HPDE6-E6E7 (cell line): ENCODE data around the gene PSMG3.
"Not testable (repeated sequence)": the region's sequence is repeated elsewhere in the genome, so short reads cannot be mapped to it uniquely, and the experiment has no call there.

Experiments used
- DNase-seq: peaks from one replicate; pipeline ENCODE4 v3.0.0; 2011; ENCODE audit warnings: missing footprints; ENCODE audit errors: extremely low spot score

PSMG3 gene

DNA sequence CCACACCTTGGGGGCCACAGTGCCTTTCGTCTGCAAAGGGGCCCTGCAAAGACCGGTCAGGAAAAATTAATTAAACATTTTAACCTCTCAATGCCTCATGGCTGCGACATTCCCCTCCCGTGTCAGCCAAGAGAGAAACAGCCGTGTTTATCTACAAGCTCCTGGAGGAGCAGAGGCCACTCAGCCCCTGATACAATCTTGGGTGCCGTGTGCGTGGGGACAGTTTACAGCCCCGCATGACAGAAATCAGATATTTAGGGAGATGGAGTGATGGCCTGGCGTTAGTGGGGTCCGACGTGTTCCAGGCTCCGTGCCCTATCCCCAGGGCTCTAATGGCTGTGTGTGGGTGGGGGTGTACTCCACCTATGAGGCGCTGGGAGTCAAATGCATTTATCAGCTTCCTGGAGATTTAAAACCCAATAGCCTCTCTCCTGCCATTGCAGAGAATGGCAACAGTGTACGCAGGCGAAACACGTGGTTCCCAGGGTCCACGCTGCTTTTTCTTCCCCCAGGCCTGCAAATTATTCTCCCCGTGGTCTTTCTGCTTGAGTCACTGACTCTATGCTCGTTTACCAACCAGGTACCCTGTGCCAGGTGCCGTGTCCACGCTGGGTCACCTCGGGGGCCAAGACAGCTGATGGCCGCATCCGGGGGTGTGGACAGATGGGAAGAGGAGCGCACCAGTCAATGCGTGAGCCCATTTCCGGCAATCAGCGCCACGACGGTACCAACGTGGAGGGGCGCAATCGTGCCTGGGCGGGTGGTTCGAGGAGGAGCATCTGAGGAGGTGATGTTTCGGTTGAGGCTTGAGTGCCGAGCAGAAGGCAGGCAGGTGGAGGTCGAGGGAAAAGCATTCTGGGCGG lies 26.6 kb upstream of the PSMG3 start:
- DNase-seq, result no peak

DNA sequence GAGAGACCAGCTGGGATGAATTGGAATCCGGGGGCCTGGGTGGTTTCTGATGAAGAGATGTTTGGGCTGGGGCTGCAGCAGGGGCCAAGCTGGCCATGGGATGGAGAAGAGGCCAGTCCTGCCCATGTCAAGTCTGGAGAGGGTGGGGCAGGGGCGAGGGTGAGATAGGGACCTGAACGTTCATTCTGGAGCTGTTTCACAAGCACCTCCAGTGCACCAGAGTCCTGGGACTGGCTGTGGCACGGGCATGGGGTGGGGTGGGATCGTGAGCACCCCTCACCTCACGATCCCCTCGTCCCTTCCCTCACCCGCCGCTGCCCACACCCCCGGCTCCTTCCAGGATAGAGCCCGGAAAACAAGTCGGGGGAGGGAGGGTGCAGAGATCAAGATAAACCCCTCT lies 25.8 kb upstream of the PSMG3 start:
- no peak for DNase-seq

DNA sequence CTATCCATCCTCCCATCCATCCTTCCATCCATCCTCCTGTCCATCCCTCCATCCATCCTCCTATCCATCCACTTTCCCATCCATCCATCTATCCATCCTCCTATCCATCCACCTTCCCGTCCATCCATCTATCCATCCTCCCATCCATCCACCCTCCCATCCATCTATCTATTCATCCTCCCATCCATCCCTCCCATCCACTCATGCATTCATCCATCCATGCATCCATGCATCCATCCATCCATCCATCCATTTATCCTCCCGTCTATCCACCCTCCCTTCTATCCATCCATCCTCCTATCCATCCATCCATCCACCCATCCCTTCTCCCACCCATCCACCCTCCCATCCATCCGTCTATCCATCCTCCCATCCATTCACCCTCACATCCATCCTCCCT lies 25.2 kb upstream of the PSMG3 start:
- DNase-seq, result no peak

DNA sequence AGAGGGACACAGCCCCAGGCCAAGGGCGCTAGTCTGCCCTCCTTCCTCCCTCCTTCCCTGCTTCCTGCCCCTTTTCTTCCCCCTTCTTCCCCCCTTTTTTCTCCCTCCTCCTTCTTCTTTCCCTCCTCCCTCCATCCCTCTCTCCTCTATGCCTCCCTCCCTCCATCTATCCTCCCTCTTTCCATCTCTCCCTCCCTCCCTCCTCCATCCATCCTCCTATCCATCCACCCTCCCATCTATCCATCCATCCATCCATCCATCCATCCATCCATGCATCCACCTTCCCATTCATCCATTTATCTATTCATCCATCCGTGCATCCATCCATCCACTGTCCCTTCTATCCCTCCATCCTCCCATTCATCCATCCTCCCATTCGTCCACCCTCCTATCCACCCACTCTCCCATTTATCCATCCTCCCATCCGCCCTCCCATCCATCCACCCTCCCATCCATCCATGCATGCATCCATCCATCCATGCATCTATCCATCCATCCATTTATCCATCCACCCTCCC lies 24.1 kb upstream of the PSMG3 start:
- no peak for DNase-seq

DNA sequence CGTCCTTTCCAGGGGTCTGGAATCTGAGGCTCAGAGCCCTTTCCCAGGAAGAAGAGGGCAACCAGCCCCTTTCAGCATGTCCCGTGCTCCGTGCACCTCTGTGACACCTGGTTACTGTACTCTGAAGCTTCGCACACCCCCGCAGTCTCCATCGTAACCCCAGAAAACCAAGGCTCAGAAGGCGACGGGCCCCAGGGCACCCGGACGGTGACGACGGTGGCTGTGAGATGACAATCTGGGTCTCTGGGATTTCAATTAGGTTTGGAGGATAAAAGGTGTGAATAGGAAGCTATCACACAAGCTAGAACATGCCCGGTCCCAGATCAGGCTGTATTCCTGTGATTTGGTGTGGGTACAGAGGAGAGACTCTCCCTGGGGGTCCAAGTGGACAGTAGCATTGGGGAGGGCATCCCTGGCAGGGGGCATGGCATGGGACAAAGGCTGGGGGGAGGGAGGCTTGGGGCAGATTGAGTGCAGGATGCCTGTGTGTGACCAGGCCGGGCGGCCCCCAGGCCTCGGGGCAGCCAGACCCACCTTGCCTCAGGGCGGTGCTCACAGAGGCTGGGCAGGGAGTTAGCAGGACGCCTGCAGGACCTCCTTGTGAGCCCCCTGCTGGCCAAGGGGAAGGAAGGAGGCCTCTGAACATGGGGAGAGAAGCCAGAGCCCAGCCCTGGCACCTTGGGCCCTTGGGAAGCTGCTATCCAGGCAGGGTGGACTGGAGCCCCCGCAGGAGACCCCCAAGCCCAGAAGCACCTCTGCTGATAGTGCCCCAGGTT lies 23.4 kb upstream of the PSMG3 start:
- no peak for DNase-seq

DNA sequence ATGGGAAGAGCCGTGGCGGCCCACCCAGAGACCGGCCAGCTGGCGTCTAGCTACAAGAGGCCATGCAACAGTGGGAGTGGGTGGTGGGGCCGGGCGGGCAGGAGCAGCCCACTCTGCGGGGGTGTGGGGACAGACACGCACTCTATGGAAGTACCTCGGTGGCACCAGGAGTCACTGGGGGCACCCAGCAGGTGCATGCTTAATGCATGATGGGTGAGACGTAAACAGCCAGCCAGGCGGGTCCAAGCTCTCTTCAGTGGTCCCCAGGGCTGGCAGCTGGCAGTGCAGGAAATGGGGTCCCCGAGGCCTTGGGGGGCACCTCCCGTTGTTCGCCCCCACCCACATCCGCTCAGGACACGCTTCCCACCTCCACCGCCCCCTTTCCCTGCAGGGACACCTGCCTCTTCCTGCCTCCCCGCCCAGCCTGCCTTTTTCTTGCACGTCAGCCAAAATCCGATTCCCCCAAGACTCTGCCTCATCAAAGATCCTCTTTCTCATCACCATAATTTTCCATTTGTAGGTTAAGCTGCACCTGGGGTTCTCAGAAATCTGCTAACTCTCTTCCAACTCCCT lies 22.6 kb upstream of the PSMG3 start:
- no peak for DNase-seq

DNA sequence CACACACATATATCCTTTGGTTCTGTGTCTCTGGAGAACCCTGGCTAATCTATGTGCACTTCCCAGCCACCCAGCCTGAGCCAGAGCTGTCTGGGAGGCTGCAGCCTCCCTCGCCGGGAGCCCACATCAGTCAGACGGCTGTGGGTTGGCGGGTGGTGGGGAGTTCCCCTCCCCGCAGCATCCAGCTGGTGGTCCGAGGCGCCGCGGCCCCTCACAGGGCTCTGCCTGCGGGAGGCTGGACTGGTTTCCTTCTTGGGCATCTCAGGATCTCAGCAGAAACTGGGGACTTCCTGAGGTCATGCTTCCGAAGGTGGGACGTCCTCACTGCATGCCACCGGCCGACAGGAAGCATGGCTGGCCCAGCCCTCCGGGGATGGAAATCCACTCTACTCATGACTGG lies 22.0 kb upstream of the PSMG3 start:
- DNase-seq, result no peak

DNA sequence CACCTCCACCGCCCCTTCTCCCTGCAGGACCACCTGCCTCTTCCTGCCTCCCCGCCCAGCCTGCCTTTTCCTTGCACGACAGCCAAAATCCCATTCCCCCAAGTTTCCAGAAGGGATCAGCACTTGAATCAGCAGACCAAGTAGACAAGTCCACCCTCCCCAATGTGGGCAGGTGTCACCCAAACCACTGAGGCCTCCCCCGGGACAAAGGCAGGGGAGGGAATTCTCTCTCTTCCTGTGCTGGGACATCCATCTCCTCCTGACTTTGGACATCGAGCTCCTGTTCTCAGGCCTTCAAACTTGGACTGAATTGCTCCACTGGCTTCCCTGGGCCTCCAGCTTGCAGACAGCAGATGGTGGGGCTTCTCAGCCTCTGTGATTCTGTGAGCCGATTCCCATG lies 21.6 kb upstream of the PSMG3 start:
- no peak for DNase-seq

DNA sequence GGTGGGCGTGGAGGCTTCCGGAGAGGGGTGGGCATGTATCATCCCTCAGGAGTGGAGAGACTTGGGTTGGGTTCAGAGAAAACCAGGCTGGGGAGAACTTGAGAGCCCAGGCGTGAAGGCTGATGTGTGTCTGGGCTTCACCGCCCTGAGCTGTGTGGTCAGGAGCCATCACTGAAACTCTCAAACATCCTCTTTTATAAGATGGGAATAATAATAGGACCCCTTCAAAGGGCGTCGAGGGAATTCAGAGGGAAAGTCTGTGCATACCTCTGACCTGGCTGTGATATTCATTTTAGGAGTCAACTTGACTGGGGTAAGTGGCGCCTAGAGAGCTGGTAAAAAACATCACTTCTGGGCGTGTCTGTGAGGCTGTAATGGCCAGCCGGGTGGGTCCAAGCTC lies 21.1 kb upstream of the PSMG3 start:
- no peak for DNase-seq

DNA sequence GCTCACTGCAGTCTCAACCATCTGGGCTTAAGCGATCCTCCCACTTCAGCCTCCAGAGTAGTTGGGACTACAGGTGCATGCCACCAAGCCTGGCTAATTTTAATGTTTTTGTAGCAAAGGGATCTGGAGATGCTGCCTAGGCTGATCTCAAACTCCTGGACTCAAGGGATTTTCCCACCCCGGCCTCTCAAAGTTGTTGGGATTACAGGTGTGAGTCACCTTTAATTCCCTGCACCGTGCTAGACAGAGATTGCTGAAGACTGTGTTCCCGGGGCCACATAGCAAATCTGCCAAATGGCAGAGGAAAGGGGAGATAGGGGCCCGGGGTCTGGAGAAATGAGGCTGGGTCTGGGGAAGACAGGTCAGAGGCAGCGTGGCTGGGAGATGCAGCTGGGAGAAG lies 20.6 kb upstream of the PSMG3 start:
- no peak for DNase-seq

DNA sequence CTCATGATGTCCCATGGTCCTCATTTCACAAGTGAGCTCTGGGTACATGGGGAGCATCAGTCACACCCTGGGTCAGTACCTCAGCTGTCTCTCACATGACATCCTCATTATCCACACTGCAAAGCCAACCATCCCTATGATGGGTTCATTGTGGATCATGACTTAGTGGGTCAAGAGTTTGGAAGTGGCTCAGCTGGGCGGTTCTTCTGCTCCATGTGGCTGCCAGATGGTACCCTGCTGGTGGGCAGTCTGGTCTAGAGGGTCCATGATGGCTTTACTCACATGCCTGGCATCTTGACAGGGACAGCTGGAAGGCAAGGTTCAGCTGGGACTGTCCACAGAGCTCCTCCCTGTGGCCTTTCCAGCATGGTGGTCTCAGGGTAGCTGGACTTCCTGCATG lies 19.1 kb upstream of the PSMG3 start:
- no peak for DNase-seq

DNA sequence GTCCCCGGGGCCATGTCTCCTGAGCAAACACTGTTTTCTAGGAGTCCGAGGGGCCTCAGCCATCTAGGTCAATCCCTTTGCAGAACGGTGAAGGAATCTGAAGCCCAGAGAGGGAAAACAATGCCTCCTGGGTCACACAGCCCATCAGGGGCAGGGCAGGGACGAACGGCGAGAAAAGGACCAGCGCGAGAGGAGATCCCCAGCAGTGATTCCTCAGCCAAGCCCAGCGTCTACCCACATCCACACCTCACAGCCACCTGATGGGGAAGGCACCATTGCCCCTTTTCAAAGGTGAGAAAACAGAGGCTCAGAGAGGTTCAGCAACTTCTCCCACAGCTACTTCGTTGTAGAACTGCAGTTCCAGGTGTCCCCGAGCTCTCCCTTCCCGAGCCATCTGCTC lies 17.9 kb upstream of the PSMG3 start:
- DNase-seq, result no peak

DNA sequence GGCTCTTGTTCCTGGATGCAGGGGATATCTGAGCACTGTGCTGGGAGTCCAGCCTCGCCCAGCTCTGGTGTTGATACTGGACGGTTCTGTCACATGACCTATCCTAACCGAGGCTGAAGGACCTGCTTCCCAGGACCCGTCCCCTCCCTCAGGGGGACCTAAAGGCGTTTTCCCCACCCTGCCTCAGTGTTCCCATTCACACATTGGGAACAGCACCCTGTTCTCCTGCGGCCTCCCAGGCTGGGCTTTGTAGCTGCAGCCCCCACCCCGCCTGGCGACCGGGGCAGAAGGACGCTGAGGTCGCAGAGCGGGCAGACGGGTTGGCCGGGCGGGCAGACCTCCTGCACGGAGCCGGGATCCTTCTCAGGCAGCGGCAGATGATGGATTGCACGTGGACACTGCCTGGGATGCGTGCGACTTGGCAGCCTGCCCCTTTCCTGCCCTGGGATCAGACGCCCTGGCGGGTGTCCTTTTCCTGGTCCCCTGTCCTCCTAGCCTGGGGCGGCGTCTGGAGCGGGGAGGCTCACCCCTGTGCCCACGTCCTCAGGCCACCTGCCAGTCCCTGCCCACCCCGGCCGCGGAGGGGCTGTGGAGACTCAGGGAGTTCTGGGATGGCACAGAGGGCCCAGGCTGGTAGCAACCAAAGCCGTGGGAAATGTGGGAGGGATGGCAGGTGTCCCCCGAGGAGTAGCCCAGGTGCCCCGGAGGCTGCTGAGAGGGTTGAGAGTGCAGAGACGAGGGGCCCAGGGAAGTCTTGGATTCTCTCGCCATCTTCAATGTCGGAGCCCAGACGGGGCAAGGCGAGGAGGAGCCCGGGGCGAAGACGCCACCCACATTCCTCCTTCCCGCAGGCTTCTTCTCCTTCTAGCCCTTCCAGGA lies 17.2 kb upstream of the PSMG3 start:
- DNase-seq, result no peak

DNA sequence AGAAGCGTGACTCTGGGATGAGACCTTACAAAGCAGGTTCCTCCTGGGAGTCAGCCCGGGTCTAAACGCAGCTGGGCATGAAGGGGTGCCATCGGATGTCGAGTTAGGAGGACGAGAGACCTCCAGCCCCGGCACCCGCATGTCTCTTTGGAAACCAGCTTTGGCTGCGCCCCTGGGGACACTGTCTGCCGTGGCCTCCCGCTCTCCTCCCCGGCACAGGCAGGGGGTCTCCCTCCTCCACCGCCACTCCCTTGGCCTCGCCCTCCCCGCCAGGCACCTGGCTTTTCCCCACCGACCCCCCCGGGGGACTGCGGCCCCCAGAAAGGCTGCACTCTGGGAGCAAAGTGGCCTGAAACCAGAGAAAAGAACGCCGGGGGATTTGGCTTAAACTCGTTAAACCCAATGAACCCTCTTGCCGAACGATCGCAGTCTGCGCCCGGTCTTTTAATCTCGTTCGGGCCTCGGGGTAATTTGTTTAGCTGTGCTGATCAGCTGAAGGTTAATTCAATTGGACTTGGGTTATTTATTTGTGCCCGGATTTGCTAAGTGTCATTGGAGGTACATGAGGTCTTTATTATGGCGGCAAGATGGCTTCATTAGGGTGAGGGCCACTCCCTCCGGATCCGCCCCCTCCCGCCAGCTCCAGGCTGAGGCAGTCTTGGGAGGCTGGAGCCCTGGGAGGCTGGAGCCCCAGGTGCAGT lies 16.4 kb upstream of the PSMG3 start:
- DNase-seq, result no peak

DNA sequence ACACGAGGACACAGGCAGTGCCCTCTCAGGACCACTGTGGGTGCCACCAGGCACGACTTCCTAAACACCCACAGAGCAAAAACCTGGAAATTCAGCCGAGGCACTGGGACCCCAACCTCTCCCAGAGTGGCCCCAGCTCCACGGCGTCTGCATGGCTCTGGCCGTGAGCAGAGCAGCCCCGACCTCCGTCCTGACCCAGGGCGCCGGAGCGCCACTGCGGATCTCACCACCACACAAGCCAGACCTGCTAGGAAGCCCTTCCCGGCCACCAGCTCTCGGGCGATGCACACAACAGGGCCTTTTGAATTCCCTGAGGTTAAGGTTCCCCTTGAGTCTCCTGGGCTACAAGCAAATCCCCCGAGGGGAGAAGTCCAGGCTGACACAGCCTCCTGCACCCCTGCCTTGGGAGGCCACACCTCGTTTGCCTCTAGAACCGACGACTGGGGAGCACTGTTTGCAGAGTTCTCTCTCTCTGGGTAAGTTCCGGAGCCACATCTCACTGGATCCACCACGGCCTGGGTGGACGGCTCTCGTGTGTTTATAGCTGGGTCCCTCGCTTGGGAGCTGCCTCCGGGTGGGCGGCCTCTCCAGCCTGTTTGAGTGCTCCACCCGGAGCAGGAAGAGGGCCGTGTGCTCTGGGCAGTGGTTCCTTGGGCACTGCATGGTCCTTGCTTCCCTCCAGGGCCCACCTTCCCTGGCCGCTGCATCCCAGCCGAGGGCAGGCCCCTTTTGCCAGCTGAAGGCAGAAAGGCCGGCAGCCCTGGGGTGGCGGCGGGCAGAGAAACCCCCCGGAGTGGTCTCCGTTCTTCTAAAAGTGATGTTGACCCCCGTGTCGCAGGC lies 15.5 kb upstream of the PSMG3 start:
- no peak for DNase-seq

DNA sequence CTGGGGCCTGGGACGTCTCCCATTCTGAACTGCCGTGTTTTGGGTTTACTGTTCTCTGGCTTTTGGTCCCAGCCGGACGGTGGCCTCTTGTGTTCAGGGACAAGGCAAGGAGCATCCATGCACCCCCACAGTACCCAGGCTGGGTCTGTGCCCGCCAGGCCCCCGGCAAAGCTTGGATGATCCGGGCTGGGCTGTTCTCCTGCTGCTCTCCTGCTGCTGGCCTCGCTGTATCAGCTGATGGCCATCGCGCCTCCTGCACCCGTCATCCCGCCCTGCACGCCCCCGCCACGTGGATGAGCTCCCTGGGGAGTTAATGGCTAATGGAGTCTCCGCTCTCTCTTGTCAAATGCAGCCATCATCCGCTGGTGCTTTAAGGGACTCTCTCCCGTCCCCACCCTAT lies 14.9 kb upstream of the PSMG3 start:
- no peak for DNase-seq

DNA sequence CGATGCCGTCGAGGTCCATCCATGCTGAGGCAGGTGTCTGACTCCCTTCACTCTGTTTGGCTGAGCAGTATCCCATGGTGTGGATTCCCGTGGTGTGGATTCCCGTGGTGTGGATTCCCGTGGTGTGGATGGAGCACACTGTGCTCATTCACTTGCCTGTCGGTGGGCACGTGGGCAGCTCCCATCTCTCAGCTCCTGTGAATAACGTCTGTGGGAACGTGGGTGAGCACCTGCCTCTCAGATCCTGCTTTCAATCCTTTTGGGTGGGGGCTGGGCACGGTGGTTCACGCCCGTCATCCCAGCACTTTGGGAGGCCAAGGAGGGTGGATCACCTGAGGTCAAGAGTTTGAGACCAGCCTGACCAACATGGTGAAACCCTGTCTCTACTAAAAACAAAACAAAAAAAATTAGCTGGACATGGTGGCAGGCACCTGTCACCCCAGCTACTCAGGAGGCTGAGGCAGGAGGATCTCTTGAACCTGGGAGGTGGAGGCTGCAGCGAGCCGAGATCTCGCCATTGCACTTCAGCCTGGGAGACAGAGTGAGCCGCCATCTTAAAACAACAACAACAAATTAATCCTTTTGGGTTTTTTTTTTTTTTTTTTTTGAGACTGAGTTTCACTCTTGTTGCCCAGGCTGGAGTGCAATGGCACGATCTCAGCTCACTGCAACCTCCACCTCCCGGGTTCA lies 13.6 kb upstream of the PSMG3 start:
- DNase-seq, result not testable (repeated sequence)

DNA sequence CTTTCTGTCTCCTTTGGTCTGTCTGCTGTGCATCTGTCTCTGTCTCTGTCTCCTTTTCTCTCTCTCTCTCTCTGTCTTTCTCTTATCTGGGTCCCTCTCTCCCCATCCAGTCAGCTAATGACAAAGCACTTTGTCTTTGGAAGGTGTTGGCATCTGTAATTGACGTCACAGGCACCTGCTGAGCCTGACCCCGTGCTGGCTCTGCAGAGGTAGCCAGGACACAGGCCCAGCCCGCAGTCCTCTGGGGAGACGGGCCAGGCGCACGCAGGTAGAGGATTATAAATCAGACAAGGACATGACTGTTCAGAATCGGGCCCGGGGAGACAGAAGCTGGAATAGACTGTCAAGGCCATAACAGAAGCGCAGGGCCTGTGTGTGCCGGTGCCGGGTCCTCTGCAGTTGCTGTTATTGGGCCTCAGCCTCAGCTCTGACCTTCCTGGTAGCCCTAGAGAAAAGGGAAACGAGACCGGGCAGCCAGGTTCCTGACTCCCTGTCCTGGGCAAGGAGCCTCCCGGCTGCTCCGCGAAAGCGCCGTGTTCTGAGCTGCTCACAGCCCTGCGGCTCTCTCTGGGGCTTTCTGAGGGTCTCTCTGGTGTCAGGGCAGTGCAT lies 10.7 kb upstream of the PSMG3 start:
- DNase-seq, result no peak
